K562 (cell line): ENCODE data around the gene CDC42EP2. TPM values are rescaled to one million over a fixed set of nuclear protein-coding genes. Genes with fewer than 3 reads are reported as not detected.

Source experiments
- ARID3B ChIP-seq: fragments of 250-450 bp; sonication (Bioruptor Pico); IDR thresholded peaks from 2 replicates; pipeline ENCODE4 v1.4.0; 2020; ENCODE audit warnings: borderline replicate concordance
- ETS1 ChIP-seq: conservative IDR thresholded peaks from 2 replicates; pipeline ENCODE4 v1.6.1; 2011; ENCODE audit warnings: low read depth, mild to moderate bottlenecking, low read length; ENCODE audit not compliant: control insufficient read depth
- HMG20A ChIP-seq: fragments of 450-650 bp; formaldehyde crosslinking; conservative IDR thresholded peaks from 2 replicates; pipeline ENCODE4 v1.4.0; 2020; ENCODE audit warnings: mild to moderate bottlenecking, mixed read lengths
- JUNB ChIP-seq: fragments of 450-650 bp; formaldehyde crosslinking; conservative IDR thresholded peaks from 2 replicates; pipeline ENCODE4 v1.4.0; 2020; ENCODE audit warnings: mild to moderate bottlenecking
- KAT7 ChIP-seq: sonication (generic); formaldehyde crosslinking; IDR thresholded peaks from 2 replicates; pipeline ENCODE4 v1.8.0; 2022; ENCODE audit warnings: missing genetic modification reagents, mild to moderate bottlenecking, borderline replicate concordance
- MTA1 ChIP-seq: fragments of 450-650 bp; IDR thresholded peaks from 2 replicates; pipeline ENCODE4 v1.6.1; 2017; ENCODE audit warnings: borderline replicate concordance
- MTF1 ChIP-seq: fragments of 250-450 bp; sonication (Bioruptor Pico); IDR thresholded peaks from 2 replicates; pipeline ENCODE4 v1.9.0; 2021; ENCODE audit warnings: moderate library complexity, mild to moderate bottlenecking, inconsistent platforms, borderline replicate concordance
- POLR2H ChIP-seq: IDR thresholded peaks from 2 replicates; pipeline ENCODE4 v1.6.1; 2016; ENCODE audit warnings: missing genetic modification characterization, low read depth, mild to moderate bottlenecking, control low read depth, missing compliant biosample characterization, moderate library complexity
- TEAD2 ChIP-seq: fragments of 450-650 bp; IDR thresholded peaks from 2 replicates; pipeline ENCODE4 v1.6.1; 2016; ENCODE audit warnings: missing genetic modification characterization, control low read depth, missing compliant biosample characterization
- THAP12 ChIP-seq: fragments of 250-450 bp; sonication (Bioruptor Pico); IDR thresholded peaks from 2 replicates; pipeline ENCODE4 v1.9.0; 2021; ENCODE audit warnings: mild to moderate bottlenecking, inconsistent platforms
- UBTF ChIP-seq, 2 experiments: IDR thresholded peaks; 2 replicates each; pipeline ENCODE4 v1.6.1; 2012; ENCODE audit warnings: improper control_type of control experiment in 2 of 2, low read depth in 2 of 2, low read length in 2 of 2, borderline replicate concordance in 1 of 2
- VEZF1 ChIP-seq: fragments of 200-800 bp; sonication (Bioruptor generic); IDR thresholded peaks from 2 replicates; pipeline ENCODE4 v1.6.1; 2017; ENCODE audit warnings: missing genetic modification characterization, missing compliant biosample characterization
- ZC3H4 ChIP-seq: sonication (generic); formaldehyde crosslinking; IDR thresholded peaks from 2 replicates; pipeline ENCODE4 v1.9.0; 2021; ENCODE audit warnings: missing genetic modification reagents, borderline replicate concordance
- ZNF212 ChIP-seq: fragments of 450-650 bp; formaldehyde crosslinking; IDR thresholded peaks from 2 replicates; pipeline ENCODE4 v1.4.0; 2020; ENCODE audit warnings: mild to moderate bottlenecking
- polyA plus RNA-seq, 8 experiments: library from polyadenylated mRNA; depleted of rRNA in 4 of 8; stranded (reverse) in 5 of 8; unstranded in 3 of 8; fragments of >200 nt; fragmentation: Nextera tagmentation in 2 of 8; fragmentation: Illumina TruSeq in 1 of 8; extraction: Ambion mirVana in 2 of 8; extraction: Trizol in 1 of 8; gene quantifications; 2 replicates each; pipeline versions ENCODE4 v1.2.1 to v1.2.3, GENCODE V29; 2011 to 2014; ENCODE audit warnings: inconsistent platforms in 1 of 8, missing spikeins in 1 of 8
- total RNA-seq, 7 experiments: library from RNA; depleted of rRNA in 6 of 7; stranded (reverse); fragments of >200 nt in 6 of 7; fragmentation: Illumina TruSeq in 2 of 7; extraction: Trizol in 2 of 7; gene quantifications; 2 replicates each; pipeline versions ENCODE4 v1.2.1 to v1.2.3, GENCODE V29; 2011 to 2021; ENCODE audit warnings: low replicate concordance in 1 of 7
- TF ChIP-seq, protein P1 (sequence below): sonication (generic); formaldehyde crosslinking; IDR thresholded peaks from 2 replicates; pipeline ENCODE4 v1.8.0; 2022; ENCODE audit warnings: missing genetic modification reagents, mild to moderate bottlenecking, moderate library complexity, borderline replicate concordance

Gene CDC42EP2
- total and polyA plus RNA-seq, 9 of the 15 experiments (the other 6 are each of a cell fraction or from before 2014, with no cell fraction given), result 0.27 to 3.5 (median 0.83) TPM; not detected in 1

GRCh38 chr11:65314501-65315203 is at the start of gene CDC42EP2 (continued):
- TF ChIP-seq THAP12 (peak; percentile 46; the same call in 1 of the 2 replicates), KAT7 (CRISPR knock-in tag) (no peak), ZC3H4 (no peak), TEAD2 (no peak), UBTF (IDR thresholded peaks at IDR 0.05; ENCODE audit: borderline replicate concordance in 1 of 2, low read depth in 2 of 2, low read length in 2 of 2) (peak in 1 of 2 experiments; percentile 44; a peak in 1 of 4 replicates), ETS1 (peak; percentile 71; the same call in 1 of the 2 replicates), HMG20A (CRISPR knock-in tag) (no peak), VEZF1 (CRISPR knock-in tag) (no peak; the same call in 1 of the 2 replicates), MTF1 (CRISPR knock-in tag) (no peak), MTA1 (no peak), POLR2H (tag) (no peak), ARID3B (CRISPR knock-in tag) (no peak), ZNF212 (no peak), JUNB (CRISPR knock-in tag) (no peak)
- TF ChIP-seq, protein P1, sequence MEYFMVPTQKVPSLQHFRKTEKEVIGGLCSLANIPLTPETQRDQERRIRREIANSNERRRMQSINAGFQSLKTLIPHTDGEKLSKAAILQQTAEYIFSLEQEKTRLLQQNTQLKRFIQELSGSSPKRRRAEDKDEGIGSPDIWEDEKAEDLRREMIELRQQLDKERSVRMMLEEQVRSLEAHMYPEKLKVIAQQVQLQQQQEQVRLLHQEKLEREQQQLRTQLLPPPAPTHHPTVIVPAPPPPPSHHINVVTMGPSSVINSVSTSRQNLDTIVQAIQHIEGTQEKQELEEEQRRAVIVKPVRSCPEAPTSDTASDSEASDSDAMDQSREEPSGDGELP (CRISPR knock-in tag), result peak; percentile 42; the same call in 1 of the 2 replicates
